DMS153 treated with DMSO at 0.1 percent for 48 hours (cell line): ENCODE results near the gene SEPTIN1.
A peak's percentile ranks its signal among the peaks of the same experiment; 100 is the strongest.

Source experiments
- DNase-seq: peaks from one replicate; lab custom pipeline; 2025; ENCODE audit not compliant: unreplicated experiment; lab: John Stamatoyannopoulos, UW

SEPTIN1 gene

GRCh38 chr16:30382111-30382881 lies at the start of gene SEPTIN1:
Gene SEPTIN1 (minus strand): TSS chr16:30382561. CDS start chr16:30382542, 19 bp downstream.
- no peak for DNase-seq

GRCh38 chr16:30430428-30430970 lies 48.1 kb upstream of the SEPTIN1 start:
- no peak for DNase-seq

DNA sequence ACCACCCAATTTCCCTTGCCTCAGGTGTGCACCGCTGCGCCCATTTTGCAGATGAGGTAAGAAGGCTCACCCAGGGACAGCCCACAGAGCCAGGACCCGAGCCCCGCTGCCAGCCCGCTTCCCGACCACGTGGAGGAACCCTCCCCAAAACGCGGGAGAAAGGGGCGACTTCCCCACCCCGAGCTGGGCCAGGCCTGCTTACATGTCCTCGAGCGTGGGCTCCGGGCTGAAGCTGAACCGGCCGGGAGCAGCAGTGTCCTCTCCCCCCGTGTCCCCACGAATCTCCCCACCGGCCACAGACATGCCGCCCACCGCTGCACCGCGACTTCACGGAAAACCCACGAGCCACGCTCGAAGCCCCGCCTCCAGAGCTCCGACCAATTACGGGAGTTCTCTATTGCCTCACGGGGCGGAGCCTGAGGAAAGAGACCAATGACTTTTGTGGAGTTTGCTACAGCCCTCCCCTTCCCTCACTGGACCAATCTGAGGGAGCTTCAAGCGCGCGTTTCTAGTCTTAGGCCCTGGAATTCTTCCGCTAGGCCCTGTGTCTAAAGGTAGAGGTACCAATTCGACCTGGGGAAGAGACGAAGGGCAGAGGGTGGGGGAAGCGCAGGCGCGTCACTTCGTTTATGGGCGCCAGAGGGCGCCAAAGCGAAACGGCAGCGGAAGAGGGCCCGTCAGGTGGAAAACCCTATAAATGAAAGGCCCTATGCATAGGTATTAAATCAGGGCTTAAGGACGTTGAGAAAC lies 47.5 kb upstream of the SEPTIN1 start, which contains the start of gene DCTPP1:
Gene DCTPP1 (minus strand): TSS at position 353 of the 750 bp plus-strand sequence. CDS start 50 bp downstream, at position 303.
- DNase-seq: peak; percentile 99

DNA sequence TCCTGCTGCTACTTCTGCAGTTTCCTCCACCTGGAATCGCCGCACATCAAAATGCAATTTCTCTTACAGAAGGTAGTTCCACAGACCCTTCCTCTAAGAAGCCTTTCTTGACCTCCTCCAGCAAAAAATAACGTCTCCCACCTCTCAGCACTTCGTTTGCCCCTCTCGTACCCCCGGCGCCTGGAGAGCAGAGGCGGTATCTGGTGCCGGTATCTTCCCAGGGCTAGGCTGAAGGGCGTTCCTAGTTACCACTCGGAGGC lies 47.0 kb upstream of the SEPTIN1 start:
- DNase-seq: no peak

DNA sequence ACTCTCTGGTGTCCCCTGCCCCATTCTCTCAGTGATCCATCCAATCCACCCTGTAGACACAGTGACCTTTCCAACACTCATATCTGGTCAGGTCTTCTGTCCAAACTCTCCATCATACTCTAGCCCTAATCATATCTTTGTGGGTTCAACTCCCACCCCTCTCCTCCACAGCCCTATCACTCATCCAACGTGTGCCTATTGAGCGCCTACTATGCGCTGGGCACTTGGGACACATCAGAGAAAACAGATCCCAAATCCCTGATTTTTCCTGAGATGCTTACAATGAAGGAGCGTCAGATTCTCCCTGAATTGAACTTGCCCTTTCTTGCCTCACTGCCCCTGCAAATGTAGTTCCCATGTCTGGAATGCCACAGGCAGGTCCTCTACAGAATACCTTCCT lies 45.7 kb upstream of the SEPTIN1 start:
- no peak for DNase-seq

DNA sequence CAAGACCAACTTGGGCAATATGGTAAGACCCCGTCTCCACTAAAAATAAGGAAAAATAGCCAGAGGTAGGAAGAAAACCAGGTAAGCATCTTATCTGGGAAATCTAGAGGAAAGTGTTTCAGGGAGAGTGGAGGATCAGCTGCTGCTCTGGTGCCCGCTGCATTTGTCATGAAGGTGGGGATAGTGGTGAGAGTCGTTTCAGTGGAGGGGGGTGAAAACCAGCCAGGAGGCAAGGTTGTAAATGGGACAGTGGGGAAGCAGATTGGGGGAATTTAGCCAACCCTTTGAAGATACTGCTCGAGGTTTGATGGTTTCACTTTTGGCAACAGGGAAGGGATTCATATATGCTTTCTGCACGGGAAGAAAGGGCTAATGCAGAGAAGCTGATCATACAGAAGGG lies 38.6 kb upstream of the SEPTIN1 start:
- no peak for DNase-seq

DNA sequence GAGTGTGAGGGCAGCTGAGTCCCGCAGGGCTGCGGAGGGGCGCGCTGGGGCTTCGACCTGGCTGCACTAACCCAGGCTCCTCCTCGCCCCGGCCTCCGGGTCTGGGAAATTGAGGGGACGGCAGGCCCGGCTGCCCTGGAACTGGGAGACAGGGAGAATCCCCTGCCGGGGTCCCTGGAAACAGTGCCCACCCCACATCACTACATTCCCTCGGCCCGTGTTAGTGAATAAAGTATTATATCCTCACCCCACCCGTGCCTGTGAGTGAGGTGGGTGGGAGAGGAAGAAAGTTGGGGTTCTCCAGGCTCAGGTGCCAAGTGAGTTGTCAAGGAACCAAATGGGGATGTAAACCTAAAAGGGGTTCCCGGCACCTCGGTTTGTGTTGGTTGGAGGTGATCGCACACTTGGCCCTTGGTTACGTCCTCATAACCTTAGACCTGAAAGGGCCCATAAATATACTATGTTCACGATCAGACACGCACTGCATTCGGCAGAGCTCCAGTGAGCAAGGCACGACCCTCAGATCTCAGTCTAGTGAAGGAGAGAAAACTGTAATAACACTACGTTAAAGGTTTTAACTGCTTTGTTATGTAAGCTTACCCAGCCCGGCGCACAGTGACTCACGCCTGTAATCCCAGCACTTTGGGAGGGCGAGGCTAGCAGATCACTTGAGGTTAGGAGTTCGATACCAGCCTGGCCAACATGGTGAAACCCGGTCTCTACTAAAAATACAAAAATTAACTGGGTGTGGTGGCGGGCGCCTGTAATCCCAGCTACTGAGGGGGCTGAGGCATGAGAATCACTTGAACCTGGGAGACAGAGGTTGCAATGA lies 36.2 kb upstream of the SEPTIN1 start:
- no peak for DNase-seq

- peak; percentile 88 for DNase-seq
Measured at GRCh38 chr16:30417529-30418349, 35.4 kb upstream of the SEPTIN1 start.

GRCh38 chr16:30416624-30417528 lies 34.5 kb upstream of the SEPTIN1 start:
- DNase-seq: no peak

GRCh38 chr16:30416047-30416603 lies 33.8 kb upstream of the SEPTIN1 start:
- DNase-seq: no peak

GRCh38 chr16:30414159-30414558 lies 31.8 kb upstream of the SEPTIN1 start:
- DNase-seq: no peak

DNA sequence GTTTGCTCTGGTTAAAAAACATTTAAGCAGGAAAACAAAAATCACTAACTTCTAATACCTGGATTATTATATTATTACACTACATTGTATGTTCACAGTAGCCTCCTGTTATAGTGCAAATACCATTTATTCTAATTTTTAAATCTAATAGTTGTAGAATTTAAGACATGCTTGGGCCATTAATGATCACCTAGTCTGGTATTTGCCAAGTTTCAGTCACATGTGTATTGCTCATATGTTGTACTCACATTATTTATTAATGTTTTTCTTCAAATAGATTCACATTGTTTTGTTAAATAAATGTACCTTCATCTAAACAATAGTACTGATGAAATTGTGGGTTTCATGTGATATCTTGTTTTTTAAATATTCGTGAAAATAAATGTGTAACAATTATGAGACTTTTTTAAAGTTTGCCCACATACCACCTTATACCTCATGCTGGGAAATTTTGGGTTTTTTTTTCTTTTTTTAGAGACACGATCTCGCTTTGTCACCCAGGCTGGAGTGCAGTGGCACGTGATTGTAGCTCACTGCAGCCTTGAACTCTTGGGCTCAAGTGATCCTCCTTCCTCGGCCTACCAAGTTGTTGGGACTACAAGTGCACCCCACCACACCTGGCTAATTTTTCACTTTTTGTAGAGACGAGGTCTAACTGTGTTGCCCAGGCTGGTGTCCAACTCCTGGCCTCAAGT lies 30.9 kb upstream of the SEPTIN1 start:
- DNase-seq: no peak

DNA sequence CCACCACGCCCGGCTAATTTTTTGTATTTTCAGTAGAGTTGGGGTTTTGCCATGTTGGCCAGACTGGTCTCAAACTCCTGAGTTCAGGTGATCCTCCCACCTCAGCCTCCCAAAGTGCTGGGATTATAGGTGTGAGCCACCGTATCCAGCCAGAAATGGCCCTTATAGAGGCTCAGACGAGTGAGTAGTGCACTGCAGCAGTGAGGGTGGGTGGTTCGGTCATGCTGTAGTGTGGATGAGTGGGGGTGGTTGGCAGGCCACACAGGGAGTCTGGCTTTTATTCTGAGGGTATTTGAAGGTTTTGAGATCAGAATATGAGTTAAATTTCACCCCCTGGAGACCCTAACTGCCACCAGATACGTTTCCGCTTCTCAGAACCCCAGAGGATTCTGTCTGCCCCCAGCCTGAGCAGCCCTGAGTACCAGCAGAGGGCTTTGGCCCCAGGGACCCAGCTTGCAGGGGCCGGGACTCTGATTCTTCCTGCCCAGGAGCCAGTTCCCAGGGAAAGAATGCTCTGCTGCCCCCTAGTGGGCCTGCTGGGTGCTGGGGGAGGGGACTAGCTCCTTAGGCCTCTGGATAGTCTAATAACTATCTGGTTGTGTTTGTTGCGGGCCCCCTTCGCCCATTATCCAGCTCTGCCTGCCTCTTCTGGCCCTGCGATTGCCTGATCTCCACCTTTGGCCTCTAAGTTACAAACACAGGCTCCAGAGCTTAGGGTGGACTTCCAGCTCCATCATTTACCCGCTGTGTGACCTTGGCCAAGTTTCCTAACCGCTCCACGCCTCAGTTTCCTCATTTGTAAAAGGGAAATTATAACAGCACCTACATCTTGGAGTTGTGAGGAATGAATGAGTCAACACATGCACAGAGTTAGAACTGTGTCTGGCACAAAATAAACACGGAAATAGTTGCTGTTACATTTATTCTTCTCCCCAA lies 27.0 kb upstream of the SEPTIN1 start:
- DNase-seq: peak; percentile 78

DNA sequence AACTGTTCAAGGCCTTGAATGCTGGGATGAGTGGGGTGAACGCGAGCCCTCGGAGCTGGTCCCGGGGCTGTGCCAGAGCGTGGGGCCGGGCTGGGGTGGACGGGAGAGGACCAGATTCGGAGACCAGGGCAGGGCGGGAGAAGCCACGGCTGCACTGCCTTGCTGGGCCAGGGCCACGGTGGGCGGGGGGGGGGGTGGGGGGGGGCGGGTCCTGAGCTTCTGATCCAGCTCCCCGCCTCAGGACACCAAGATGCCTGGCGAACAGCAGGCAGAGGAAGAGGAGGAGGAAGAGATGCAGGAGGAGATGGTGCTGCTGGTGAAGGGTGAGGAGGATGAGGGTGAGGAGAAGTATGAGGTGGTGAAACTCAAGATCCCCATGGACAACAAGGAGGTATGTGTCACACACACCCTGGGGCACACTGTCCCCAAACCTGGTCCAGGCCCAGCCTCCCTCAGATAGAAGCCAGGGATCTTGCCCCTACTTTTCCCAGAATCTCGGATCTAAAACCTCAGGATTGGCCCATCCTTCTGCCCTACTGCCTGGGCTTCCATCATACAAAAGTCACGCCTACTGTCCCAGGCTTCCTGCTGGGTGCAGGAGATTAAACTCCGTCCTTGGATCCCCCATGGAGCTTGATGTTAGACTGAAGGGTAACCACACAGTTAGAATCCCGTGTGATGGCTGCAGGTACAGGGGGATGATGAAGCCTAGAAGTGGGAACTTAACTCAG lies 25.6 kb upstream of the SEPTIN1 start:
- no peak for DNase-seq

GRCh38 chr16:30407102-30407803 lies 24.9 kb upstream of the SEPTIN1 start, which contains the start of gene ZNF771:
Gene ZNF771 (plus strand): TSS chr16:30407606. CDS start chr16:30408054, 448 bp downstream.
- peak; percentile 86 for DNase-seq

DNA sequence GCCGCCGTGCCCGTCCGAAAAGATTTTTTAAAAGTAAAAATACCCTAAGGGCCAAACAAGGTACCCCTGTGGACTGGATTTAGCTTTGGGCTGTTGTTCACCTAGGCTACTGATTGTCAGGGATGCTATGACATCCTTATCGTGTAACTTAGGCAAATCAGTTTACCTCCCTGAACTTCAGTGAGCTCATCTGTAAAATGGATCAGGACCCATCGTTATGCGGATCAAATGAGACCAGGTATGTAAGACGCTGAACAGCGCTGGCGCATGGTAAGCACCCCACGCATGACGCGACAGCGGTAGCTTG lies 24.4 kb upstream of the SEPTIN1 start:
- DNase-seq: no peak
